C4-2B (cell line): ENCODE results near the gene ELOVL4.

Experiments
- CTCF ChIP-seq: fragments of 450-650 bp; conservative IDR thresholded peaks from 2 replicates; pipeline ENCODE4 v1.5.1; 2017; ENCODE audit warnings: mild to moderate bottlenecking
- ZFX ChIP-seq: fragments of 450-650 bp; IDR thresholded peaks from 2 replicates; pipeline ENCODE4 v1.6.1; 2017

DNA sequence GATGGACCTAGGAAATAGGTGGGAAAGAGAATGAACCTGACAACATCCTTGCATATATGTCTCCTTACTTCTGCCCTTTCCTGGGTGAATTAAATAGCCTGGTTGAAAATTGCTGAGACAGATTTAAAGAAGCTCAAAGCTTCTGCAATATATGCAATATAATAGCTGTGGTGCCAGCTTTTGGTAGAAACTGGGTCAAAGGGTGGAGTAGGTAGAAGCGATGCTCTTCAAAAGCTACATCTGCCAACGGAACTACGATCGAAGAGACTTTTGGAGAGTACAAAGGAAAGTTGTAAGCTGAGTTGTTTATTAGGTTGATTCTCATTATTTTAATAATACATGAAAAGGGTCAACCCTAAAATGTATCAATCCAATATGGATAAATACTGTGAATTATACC lies 34.3 kb upstream of the ELOVL4 start:
- TF ChIP-seq CTCF (no peak), ZFX (no peak)
